ENCODE data around the gene UNK. TPM values are rescaled to one million over a fixed set of nuclear protein-coding genes. Genes with fewer than 3 reads are reported as not detected.

UNK gene
- total RNA-seq, 4 donors from 2014 or later = 27.8 to 68.2 (median 31.9) TPM

- peak in 1 of 2 donors; percentile 8 for DNase-seq (ENCODE audit: low spot score in 2 of 2)
- no peak overlapping the region for H3K27ac ChIP-seq
- 95% methylated on average over 1 of the region's 1 CpG for WGBS
- peaks cover 16% of the 10 kb centered on the region for H3K36me3 ChIP-seq
- H3K4me3 ChIP-seq = no peak overlapping the region
- TF ChIP-seq POLR2A (IDR thresholded peaks at IDR 0.05) = no peak
- no peak for TF ChIP-seq EP300 (IDR thresholded peaks at IDR 0.05)
- no peak for TF ChIP-seq CTCF (IDR thresholded peaks at IDR 0.05)
- no peak for TF ChIP-seq POLR2AphosphoS5 (IDR thresholded peaks at IDR 0.05)
- no peaks in the 10 kb centered on the region for H3K9me3 ChIP-seq
- H3K4me1 ChIP-seq = peaks cover 22% of the 10 kb centered on the region
- no peaks in the 10 kb centered on the region for H3K27me3 ChIP-seq
Measured at GRCh38 chr17:75803883-75804282, 19.3 kb downstream of the UNK start.

GRCh38 chr17:75806822-75807500, 22.4 kb downstream of the UNK start:
- TF ChIP-seq POLR2AphosphoS5 (IDR thresholded peaks at IDR 0.05) = no peak
- no peak for TF ChIP-seq POLR2A (IDR thresholded peaks at IDR 0.05)
- TF ChIP-seq CTCF (IDR thresholded peaks at IDR 0.05) = no peak
- TF ChIP-seq EP300 (IDR thresholded peaks at IDR 0.05) = no peak
- peaks cover 50% of the 10 kb centered on the region for H3K4me1 ChIP-seq
- no peak for DNase-seq (ENCODE audit: low spot score in 2 of 2)
- no peaks in the 10 kb centered on the region for H3K27me3 ChIP-seq
- H3K36me3 ChIP-seq = peaks cover 7% of the 10 kb centered on the region
- H3K4me3 ChIP-seq = no peak overlapping the region
- H3K9me3 ChIP-seq = no peaks in the 10 kb centered on the region
- 71% methylated on average over 4 of the region's 4 CpGs for WGBS
- peak overlapping the region; percentile 91 for H3K27ac ChIP-seq

GRCh38 chr17:75807861-75808260, 23.3 kb downstream of the UNK start:
- H3K27ac ChIP-seq = peak overlapping the region; percentile 91
- TF ChIP-seq POLR2A (IDR thresholded peaks at IDR 0.05) (no peak), POLR2AphosphoS5 (IDR thresholded peaks at IDR 0.05) (no peak), CTCF (IDR thresholded peaks at IDR 0.05) (no peak), EP300 (IDR thresholded peaks at IDR 0.05) (no peak)
- 72% methylated on average over 3 of the region's 3 CpGs for WGBS

GRCh38 chr17:75808549-75808904, 23.9 kb downstream of the UNK start:
- WGBS = 24% methylated on average over 4 of the region's 4 CpGs

More at GRCh38 chr17:75807861-75808260, 23.3 kb downstream of the UNK start:
- Histone ChIP-seq H3K27me3 (no peaks in the 10 kb centered on the region), H3K4me3 (no peak overlapping the region), H3K4me1 (peaks cover 54% of the 10 kb centered on the region), H3K36me3 (peaks cover 16% of the 10 kb centered on the region), H3K9me3 (no peaks in the 10 kb centered on the region)
- no peak for DNase-seq (ENCODE audit: low spot score in 2 of 2)

More at GRCh38 chr17:75808549-75808904, 23.9 kb downstream of the UNK start:
- H3K27me3 ChIP-seq = no peaks in the 10 kb centered on the region
- peaks cover 22% of the 10 kb centered on the region for H3K36me3 ChIP-seq
- H3K4me3 ChIP-seq = no peak overlapping the region
- TF ChIP-seq CTCF (IDR thresholded peaks at IDR 0.05) (no peak), EP300 (IDR thresholded peaks at IDR 0.05) (no peak), POLR2A (IDR thresholded peaks at IDR 0.05) (no peak), POLR2AphosphoS5 (IDR thresholded peaks at IDR 0.05) (no peak)
- DNase-seq (ENCODE audit: low spot score in 2 of 2) = peak in 1 of 2 donors; percentile 43
- H3K27ac ChIP-seq = peak overlapping the region; percentile 91
- H3K9me3 ChIP-seq = no peaks in the 10 kb centered on the region
- H3K4me1 ChIP-seq = peaks cover 58% of the 10 kb centered on the region

All from suprapubic skin (tissue), 4 donors.